ENCODE data around the gene GTF3C4. TPM values are rescaled to one million over a fixed set of nuclear protein-coding genes. Genes with fewer than 3 reads are reported as not detected.

Gene GTF3C4
- total and polyA plus RNA-seq, 12 donors, result 1.2 to 12.0 (median 9.8) TPM

DNA sequence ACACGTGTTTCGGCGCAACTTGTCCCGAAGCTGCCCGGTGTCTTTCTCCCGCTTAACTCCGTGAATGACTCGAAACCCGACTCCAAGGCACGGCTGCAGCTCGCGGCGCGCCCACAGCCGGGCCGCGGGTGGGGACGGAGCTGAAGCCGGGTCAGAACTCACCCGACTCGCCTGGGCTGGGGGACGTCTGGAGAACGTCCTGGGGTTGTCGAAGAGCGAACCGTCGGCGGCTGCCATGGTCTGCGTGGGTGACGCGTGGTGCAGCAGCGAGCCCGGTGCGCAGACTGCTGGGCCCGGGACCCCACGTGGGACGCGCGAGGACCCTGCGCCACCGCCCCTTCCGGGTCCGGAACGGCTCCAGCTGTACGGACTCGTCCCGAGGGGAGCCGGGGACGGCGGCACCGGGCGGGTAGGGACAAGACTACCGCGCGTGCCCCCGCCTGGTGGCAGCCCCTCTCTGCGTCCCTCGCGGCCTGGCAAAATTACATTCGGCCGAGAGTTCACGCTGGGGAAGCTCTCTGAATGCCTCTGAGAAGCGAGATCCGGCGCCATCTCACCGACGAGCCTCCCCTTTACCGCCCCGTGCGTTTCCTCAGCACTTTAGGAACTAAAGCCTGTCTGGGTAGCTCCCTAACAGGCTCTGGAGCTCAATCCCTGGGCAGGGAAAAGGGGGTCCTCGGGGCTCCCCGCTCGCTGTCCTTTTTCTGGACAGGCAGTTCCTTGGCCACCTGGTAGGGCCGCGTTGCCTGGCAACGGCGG lies 387 bp upstream of the GTF3C4 start, which contains the start of gene DDX31:
TSS of gene DDX31 (minus strand) at position 286 of the 759 bp plus-strand sequence. CDS start at position 237, 49 bp downstream.
- Histone ChIP-seq H3K27ac (peak within 1 kb of the TSS; percentile 93 to 99 (median 98)), H3K4me1 (peaks cover 6 to 48% (median 30%) of the 10 kb centered on the region in 9 donors), H3K27me3 (no peaks in the 10 kb centered on the region), H3K36me3 (peaks cover 0 to 4% (median 0%) of the 10 kb centered on the region in 9 donors), H3K4me3 (peak within 1 kb of the TSS; percentile 71 to 98 (median 86)), H3K9me3 (no peaks in the 10 kb centered on the region)
- TF ChIP-seq, protein P1, sequence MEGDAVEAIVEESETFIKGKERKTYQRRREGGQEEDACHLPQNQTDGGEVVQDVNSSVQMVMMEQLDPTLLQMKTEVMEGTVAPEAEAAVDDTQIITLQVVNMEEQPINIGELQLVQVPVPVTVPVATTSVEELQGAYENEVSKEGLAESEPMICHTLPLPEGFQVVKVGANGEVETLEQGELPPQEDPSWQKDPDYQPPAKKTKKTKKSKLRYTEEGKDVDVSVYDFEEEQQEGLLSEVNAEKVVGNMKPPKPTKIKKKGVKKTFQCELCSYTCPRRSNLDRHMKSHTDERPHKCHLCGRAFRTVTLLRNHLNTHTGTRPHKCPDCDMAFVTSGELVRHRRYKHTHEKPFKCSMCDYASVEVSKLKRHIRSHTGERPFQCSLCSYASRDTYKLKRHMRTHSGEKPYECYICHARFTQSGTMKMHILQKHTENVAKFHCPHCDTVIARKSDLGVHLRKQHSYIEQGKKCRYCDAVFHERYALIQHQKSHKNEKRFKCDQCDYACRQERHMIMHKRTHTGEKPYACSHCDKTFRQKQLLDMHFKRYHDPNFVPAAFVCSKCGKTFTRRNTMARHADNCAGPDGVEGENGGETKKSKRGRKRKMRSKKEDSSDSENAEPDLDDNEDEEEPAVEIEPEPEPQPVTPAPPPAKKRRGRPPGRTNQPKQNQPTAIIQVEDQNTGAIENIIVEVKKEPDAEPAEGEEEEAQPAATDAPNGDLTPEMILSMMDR (IDR thresholded peaks at IDR 0.05), result peak in 1 of 9 donors; percentile 22
- WGBS, 2 donors, result 0% methylated on average over 77 of the region's 77 CpGs
- intact Hi-C loops (cut with DNase I), result loop anchor here in 3 of 10 donors (5.0 to 10.0 kb wide), 3 partner anchors 125 to 135 kb away; no protein-coding TSS in a partner anchor
- DNase-seq, result peak; percentile 86 to 88
- ATAC-seq, result peak; percentile 97 to 99 (median 98)

DNA sequence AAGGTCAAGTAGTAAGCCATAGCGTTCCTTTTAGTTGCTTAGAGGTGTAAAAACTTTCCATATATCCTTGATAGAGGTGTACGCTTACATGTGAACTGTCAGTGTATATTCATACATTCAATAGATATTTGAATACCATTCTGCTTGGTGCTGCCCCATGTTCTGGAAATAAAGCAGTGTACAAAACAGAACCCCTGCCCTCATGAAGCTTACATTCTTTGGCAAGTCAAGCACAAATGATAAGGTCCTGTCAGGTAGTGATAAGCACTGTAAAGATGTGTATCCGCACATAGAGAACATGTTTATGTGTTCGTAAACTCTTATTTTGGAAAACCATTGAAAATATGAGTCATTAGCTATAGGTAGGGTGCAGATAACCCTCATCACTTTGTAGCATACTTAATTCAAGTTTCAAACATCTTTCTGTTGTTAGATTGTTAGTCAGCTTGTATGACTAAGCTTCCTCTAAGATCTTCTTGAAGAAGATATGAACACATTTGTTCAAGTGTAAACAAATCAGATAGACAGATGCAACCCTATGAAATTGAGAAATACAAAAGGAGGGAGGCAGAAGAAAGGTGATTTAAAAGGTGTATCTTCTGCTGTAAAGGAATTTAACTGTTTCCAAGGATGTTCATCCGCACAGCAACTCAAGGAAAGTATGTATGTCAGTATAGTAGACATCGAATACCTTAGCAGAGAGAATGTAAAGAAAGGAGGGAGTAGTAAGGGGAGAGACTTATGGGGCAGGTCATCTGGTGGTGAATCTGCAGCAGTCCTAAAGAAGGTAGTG lies 1.6 kb downstream of the GTF3C4 start:
- Histone ChIP-seq H3K4me1 (peaks cover 6 to 57% (median 30%) of the 10 kb centered on the region in 9 donors), H3K4me3 (peak overlapping the region in 7 of 10 donors; percentile 71 to 98 (median 85)), H3K9me3 (no peaks in the 10 kb centered on the region), H3K27ac (no peak overlapping the region), H3K27me3 (no peaks in the 10 kb centered on the region), H3K36me3 (no peaks in the 10 kb centered on the region)
- WGBS, 2 donors, result 82 to 88% methylated on average over 6 of the region's 6 CpGs
- ATAC-seq, result no peak
- TF ChIP-seq, protein P1 (IDR thresholded peaks at IDR 0.05), result no peak
- intact Hi-C loops (cut with DNase I), result loop anchor here in 3 of 10 donors (5.0 to 10.0 kb wide), 3 partner anchors 123 to 133 kb away; no protein-coding TSS in a partner anchor
- no peak for DNase-seq

DNA sequence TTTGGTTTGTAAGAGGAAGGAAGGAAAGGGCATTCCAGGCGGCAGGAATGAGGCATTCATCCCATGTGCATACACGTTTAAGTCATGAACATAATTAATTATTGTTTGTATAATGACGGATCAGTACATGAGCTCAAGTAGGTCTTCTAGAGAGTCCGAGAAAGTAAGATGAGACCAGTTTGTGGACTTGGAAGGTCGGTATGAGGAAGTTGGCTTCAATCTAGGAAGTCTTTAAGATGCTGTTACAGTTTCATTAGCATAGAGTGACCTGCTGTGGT lies 2.1 kb downstream of the GTF3C4 start:
- peaks cover 6 to 57% (median 30%) of the 10 kb centered on the region in 9 donors for H3K4me1 ChIP-seq
- no peaks in the 10 kb centered on the region for H3K9me3 ChIP-seq
- no peak for ATAC-seq
- no peaks in the 10 kb centered on the region for H3K27me3 ChIP-seq
- WGBS, 2 donors, result 44 to 65% methylated on average over 5 of the region's 5 CpGs
- H3K4me3 ChIP-seq, result peak overlapping the region in 1 of 10 donors; percentile 71
- TF ChIP-seq, protein P1 (IDR thresholded peaks at IDR 0.05), result no peak
- intact Hi-C loops (cut with DNase I), result loop anchor here in 3 of 10 donors (5.0 to 10.0 kb wide), 3 partner anchors 122 to 132 kb away; no protein-coding TSS in a partner anchor
- no peaks in the 10 kb centered on the region for H3K36me3 ChIP-seq
- DNase-seq, result no peak
- no peak overlapping the region for H3K27ac ChIP-seq

DNA sequence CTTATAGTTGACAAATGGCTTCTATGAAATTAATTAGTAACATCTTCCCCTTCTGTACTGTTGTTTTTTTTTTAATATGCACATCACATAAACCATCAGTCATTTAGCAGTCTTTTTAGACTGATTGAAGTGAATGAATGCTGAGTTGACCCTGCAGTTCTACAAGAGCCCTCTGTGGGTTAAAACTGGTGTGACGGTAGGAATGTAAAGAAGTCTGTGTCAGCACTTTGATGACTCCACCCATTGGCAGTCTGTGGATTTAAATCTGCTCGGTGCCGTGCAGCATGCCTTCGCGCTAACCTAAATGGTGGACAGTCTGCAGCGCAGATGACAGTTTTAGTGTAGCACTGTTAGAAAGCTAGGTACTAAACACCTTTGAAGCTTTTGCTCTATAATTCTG lies 3.1 kb downstream of the GTF3C4 start:
- peaks cover 6 to 57% (median 30%) of the 10 kb centered on the region in 9 donors for H3K4me1 ChIP-seq
- intact Hi-C loops (cut with DNase I), result loop anchor here in 3 of 10 donors (5.0 to 10.0 kb wide), 3 partner anchors 121 to 131 kb away; no protein-coding TSS in a partner anchor
- 26 to 31% methylated on average over 6 of the region's 6 CpGs for WGBS, 2 donors

More for the DNA sequence above, 3.1 kb downstream of the GTF3C4 start:
- no peak for ATAC-seq
- TF ChIP-seq, protein P1 (IDR thresholded peaks at IDR 0.05), result no peak
- Histone ChIP-seq H3K27ac (no peak overlapping the region), H3K27me3 (no peaks in the 10 kb centered on the region), H3K36me3 (peaks cover 0 to 8% (median 4%) of the 10 kb centered on the region in 9 donors), H3K9me3 (no peaks in the 10 kb centered on the region), H3K4me3 (no peak overlapping the region)
- DNase-seq, result no peak
